Measurements from ENCODE around the gene OR2S2.

- TF ChIP-seq REST (IDR thresholded peaks at IDR 0.05; ENCODE audit: insufficient read depth in 1 of 2, low read depth in 2 of 2, low read length in 1 of 2) = no peak
- TF ChIP-seq CTCF (IDR thresholded peaks at IDR 0.05) = no peak
- no peak for TF ChIP-seq POLR2AphosphoS5 (IDR thresholded peaks at IDR 0.05; ENCODE audit: low read depth, low read length)
- TF ChIP-seq SIN3A (IDR thresholded peaks at IDR 0.05; ENCODE audit: borderline replicate concordance, insufficient read depth, low read depth, low read length) = no peak
Measured at GRCh38 chr9:35966433-35966832, 8.5 kb upstream of the OR2S2 start.
